HEK293 (cell line): ENCODE measurements around the gene EGFR.
A peak's percentile ranks its signal among the peaks of the same experiment; 100 is the strongest.

ENCODE experiments used
- KLF16 ChIP-seq: fragments of 450-650 bp; formaldehyde crosslinking; IDR thresholded peaks from 2 replicates; pipeline ENCODE4 v1.5.1; 2017; ENCODE audit warnings: missing biosample characterization, missing genetic modification characterization
- KLF7 ChIP-seq: fragments of 450-650 bp; formaldehyde crosslinking; IDR thresholded peaks from 2 replicates; pipeline ENCODE4 v1.5.1; 2016; ENCODE audit warnings: missing biosample characterization, missing genetic modification characterization, borderline replicate concordance
- OSR2 ChIP-seq: fragments of 450-650 bp; formaldehyde crosslinking; IDR thresholded peaks from 2 replicates; pipeline ENCODE4 v1.5.1; 2016; ENCODE audit warnings: missing biosample characterization, missing genetic modification characterization
- OVOL3 ChIP-seq: fragments of 450-650 bp; formaldehyde crosslinking; IDR thresholded peaks from 2 replicates; pipeline ENCODE4 v1.5.1; 2016; ENCODE audit warnings: missing biosample characterization, missing genetic modification characterization
- PRDM10 ChIP-seq: fragments of 450-650 bp; formaldehyde crosslinking; IDR thresholded peaks from 2 replicates; pipeline ENCODE4 v1.5.1; 2016; ENCODE audit warnings: missing biosample characterization, missing genetic modification characterization
- SALL2 ChIP-seq: fragments of 450-650 bp; formaldehyde crosslinking; IDR thresholded peaks from 2 replicates; pipeline ENCODE4 v1.5.0; 2017; ENCODE audit warnings: missing biosample characterization, mild to moderate bottlenecking, missing genetic modification characterization, borderline replicate concordance
- SCRT2 ChIP-seq: fragments of 450-650 bp; formaldehyde crosslinking; IDR thresholded peaks from 2 replicates; pipeline ENCODE4 v1.5.1; 2016; ENCODE audit warnings: missing biosample characterization, missing genetic modification characterization
- SETDB1 ChIP-seq: IDR thresholded peaks from one replicate; pipeline ENCODE4 v1.6.1; 2017; ENCODE audit warnings: mild to moderate bottlenecking, low read length, moderate library complexity, mixed read lengths; ENCODE audit not compliant: insufficient read length
- SP7 ChIP-seq: fragments of 450-650 bp; formaldehyde crosslinking; IDR thresholded peaks from 2 replicates; pipeline ENCODE4 v1.5.1; 2016; ENCODE audit warnings: missing biosample characterization, missing genetic modification characterization
- YY1 ChIP-seq: fragments of 450-650 bp; formaldehyde crosslinking; IDR thresholded peaks from 2 replicates; pipeline ENCODE4 v1.5.1; 2018; ENCODE audit warnings: missing biosample characterization, missing genetic modification characterization
- ZBTB11 ChIP-seq: fragments of 450-650 bp; formaldehyde crosslinking; conservative IDR thresholded peaks from 2 replicates; pipeline ENCODE4 v1.5.1; 2016; ENCODE audit warnings: low read depth, missing biosample characterization, missing genetic modification characterization
- ZBTB26 ChIP-seq: fragments of 450-650 bp; formaldehyde crosslinking; optimal IDR thresholded peaks from 2 replicates; pipeline ENCODE3; 2016; ENCODE audit warnings: missing biosample characterization, mild to moderate bottlenecking, missing genetic modification characterization
- ZEB2 ChIP-seq: fragments of 450-650 bp; formaldehyde crosslinking; IDR thresholded peaks from 2 replicates; pipeline ENCODE4 v1.5.1; 2016; ENCODE audit warnings: missing biosample characterization, missing genetic modification characterization
- ZNF121 ChIP-seq: fragments of 450-650 bp; formaldehyde crosslinking; IDR thresholded peaks from 2 replicates; pipeline ENCODE4 v1.5.1; 2016; ENCODE audit warnings: missing biosample characterization, missing genetic modification characterization
- ZNF140 ChIP-seq: fragments of 450-650 bp; formaldehyde crosslinking; IDR thresholded peaks from 2 replicates; pipeline ENCODE4 v1.5.1; 2016; ENCODE audit warnings: missing biosample characterization, missing genetic modification characterization
- ZNF175 ChIP-seq: fragments of 450-650 bp; formaldehyde crosslinking; IDR thresholded peaks from 2 replicates; pipeline ENCODE4 v1.5.1; 2016; ENCODE audit warnings: missing biosample characterization, missing genetic modification characterization
- ZNF202 ChIP-seq: fragments of 450-650 bp; formaldehyde crosslinking; IDR thresholded peaks from 2 replicates; pipeline ENCODE4 v1.5.1; 2016; ENCODE audit warnings: missing biosample characterization, missing genetic modification characterization, borderline replicate concordance
- ZNF223 ChIP-seq: fragments of 450-650 bp; formaldehyde crosslinking; IDR thresholded peaks from 2 replicates; pipeline ENCODE4 v1.5.1; 2016; ENCODE audit warnings: missing biosample characterization, missing genetic modification characterization
- ZNF311 ChIP-seq: fragments of 450-650 bp; formaldehyde crosslinking; IDR thresholded peaks from 2 replicates; pipeline ENCODE4 v1.5.1; 2017; ENCODE audit warnings: missing biosample characterization, missing genetic modification characterization, borderline replicate concordance
- ZNF324 ChIP-seq: fragments of 450-650 bp; formaldehyde crosslinking; IDR thresholded peaks from 2 replicates; pipeline ENCODE4 v1.5.1; 2016; ENCODE audit warnings: missing biosample characterization, missing genetic modification characterization
- ZNF341 ChIP-seq: fragments of 450-650 bp; formaldehyde crosslinking; IDR thresholded peaks from 2 replicates; pipeline ENCODE4; 2016; ENCODE audit warnings: low read depth, missing biosample characterization, missing genetic modification characterization
- ZNF37A ChIP-seq: fragments of 450-650 bp; IDR thresholded peaks from 2 replicates; pipeline ENCODE4 v1.5.1; 2018; ENCODE audit warnings: missing biosample characterization, missing genetic modification characterization
- ZNF394 ChIP-seq: fragments of 450-650 bp; formaldehyde crosslinking; IDR thresholded peaks from 2 replicates; pipeline ENCODE4 v1.5.1; 2016; ENCODE audit warnings: missing biosample characterization, missing genetic modification characterization, mild to moderate bottlenecking, moderate library complexity, borderline replicate concordance
- ZNF416 ChIP-seq: fragments of 450-650 bp; formaldehyde crosslinking; IDR thresholded peaks from 2 replicates; pipeline ENCODE4 v1.5.1; 2016; ENCODE audit warnings: missing biosample characterization, missing genetic modification characterization
- ZNF433 ChIP-seq: fragments of 450-650 bp; formaldehyde crosslinking; IDR thresholded peaks from 2 replicates; pipeline ENCODE4 v1.5.1; 2016; ENCODE audit warnings: missing biosample characterization, missing genetic modification characterization, low read depth
- ZNF48 ChIP-seq: fragments of 450-650 bp; formaldehyde crosslinking; IDR thresholded peaks from 2 replicates; pipeline ENCODE4 v1.5.1; 2016; ENCODE audit warnings: missing biosample characterization, missing genetic modification characterization
- ZNF501 ChIP-seq: fragments of 450-650 bp; formaldehyde crosslinking; IDR thresholded peaks from 2 replicates; pipeline ENCODE4 v1.5.1; 2016; ENCODE audit warnings: missing biosample characterization, missing genetic modification characterization
- ZNF521 ChIP-seq: fragments of 450-650 bp; formaldehyde crosslinking; IDR thresholded peaks from 2 replicates; pipeline ENCODE4 v1.5.1; 2017; ENCODE audit warnings: missing biosample characterization, mild to moderate bottlenecking, missing genetic modification characterization
- ZNF544 ChIP-seq: fragments of 450-650 bp; formaldehyde crosslinking; IDR thresholded peaks from 2 replicates; pipeline ENCODE4 v1.5.0; 2017; ENCODE audit warnings: missing biosample characterization, missing genetic modification characterization
- ZNF560 ChIP-seq: fragments of 450-650 bp; formaldehyde crosslinking; IDR thresholded peaks from 2 replicates; pipeline ENCODE4 v1.5.1; 2017; ENCODE audit warnings: missing biosample characterization, missing genetic modification characterization, borderline replicate concordance
- ZNF624 ChIP-seq: fragments of 450-650 bp; formaldehyde crosslinking; IDR thresholded peaks from 2 replicates; pipeline ENCODE4 v1.5.1; 2017; ENCODE audit warnings: missing biosample characterization, missing genetic modification characterization
- ZNF776 ChIP-seq: fragments of 450-650 bp; formaldehyde crosslinking; IDR thresholded peaks from 2 replicates; pipeline ENCODE4 v1.5.0; 2017; ENCODE audit warnings: missing biosample characterization, missing genetic modification characterization, borderline replicate concordance
- ZSCAN16 ChIP-seq: fragments of 450-650 bp; formaldehyde crosslinking; IDR thresholded peaks from 2 replicates; pipeline ENCODE4 v1.5.1; 2016; ENCODE audit warnings: missing biosample characterization, missing genetic modification characterization

EGFR gene

GRCh38 chr7:55018361-55019190 is at the start of gene EGFR (continued):
- no peak for TF ChIP-seq ZNF140 (tag by site-specific recombination)
- TF ChIP-seq OSR2 (tag by site-specific recombination) = no peak
- TF ChIP-seq ZNF544 (tag by site-specific recombination) = no peak
- no peak for TF ChIP-seq ZNF501 (tag by site-specific recombination)
- no peak for TF ChIP-seq ZNF394 (tag by site-specific recombination)
- no peak for TF ChIP-seq ZNF560 (tag by site-specific recombination)
- TF ChIP-seq KLF7 = no peak
- TF ChIP-seq ZNF175 (tag by site-specific recombination) = no peak
- TF ChIP-seq ZNF521 (tag by site-specific recombination) = no peak
- TF ChIP-seq ZNF311 (tag by site-specific recombination) = no peak
- TF ChIP-seq ZBTB26 (tag by site-specific recombination) = peak; percentile 39
- TF ChIP-seq ZNF223 (tag by site-specific recombination) = no peak
- no peak for TF ChIP-seq ZSCAN16 (tag by site-specific recombination)
- no peak for TF ChIP-seq ZNF37A (tag by site-specific recombination)
- no peak for TF ChIP-seq ZNF433 (tag by site-specific recombination)
- TF ChIP-seq ZNF776 (tag by site-specific recombination) = no peak
- TF ChIP-seq ZNF324 = no peak
- TF ChIP-seq ZNF416 (tag by site-specific recombination) = no peak
- 0 out of 2 replicates have a peak, but pooled peaks have one; percentile 41 for TF ChIP-seq ZEB2 (tag by site-specific recombination)
- TF ChIP-seq SCRT2 (tag by site-specific recombination) = no peak
- TF ChIP-seq ZBTB11 (tag by site-specific recombination) = no peak
- TF ChIP-seq ZNF202 (tag by site-specific recombination) = no peak
- no peak for TF ChIP-seq OVOL3 (tag by site-specific recombination)
- no peak for TF ChIP-seq ZNF48 (tag by site-specific recombination)
- no peak for TF ChIP-seq ZNF121 (tag by site-specific recombination)
- TF ChIP-seq SALL2 (tag by site-specific recombination) = no peak
- no peak for TF ChIP-seq ZNF624 (tag by site-specific recombination)
- TF ChIP-seq PRDM10 (tag by site-specific recombination) = no peak
- TF ChIP-seq SETDB1 = no peak
- no peak for TF ChIP-seq SP7
- no peak for TF ChIP-seq YY1
- peak; percentile 83 for TF ChIP-seq ZNF341 (tag by site-specific recombination)
- no peak for TF ChIP-seq KLF16 (tag by site-specific recombination)
